GM20000 (cell line): ENCODE data around the gene C2CD2.

Experiments used
- DNase-seq: peaks from one replicate; pipeline ENCODE4 v3.0.0; 2012; ENCODE audit warnings: low spot score
- TF ChIP-seq, protein P1 (sequence below): IDR thresholded peaks from 2 replicates; pipeline ENCODE4 v1.5.1; 2012; ENCODE audit warnings: mild to moderate bottlenecking, control low read depth; ENCODE audit errors: extremely low read depth, missing control alignments

C2CD2 gene

DNA sequence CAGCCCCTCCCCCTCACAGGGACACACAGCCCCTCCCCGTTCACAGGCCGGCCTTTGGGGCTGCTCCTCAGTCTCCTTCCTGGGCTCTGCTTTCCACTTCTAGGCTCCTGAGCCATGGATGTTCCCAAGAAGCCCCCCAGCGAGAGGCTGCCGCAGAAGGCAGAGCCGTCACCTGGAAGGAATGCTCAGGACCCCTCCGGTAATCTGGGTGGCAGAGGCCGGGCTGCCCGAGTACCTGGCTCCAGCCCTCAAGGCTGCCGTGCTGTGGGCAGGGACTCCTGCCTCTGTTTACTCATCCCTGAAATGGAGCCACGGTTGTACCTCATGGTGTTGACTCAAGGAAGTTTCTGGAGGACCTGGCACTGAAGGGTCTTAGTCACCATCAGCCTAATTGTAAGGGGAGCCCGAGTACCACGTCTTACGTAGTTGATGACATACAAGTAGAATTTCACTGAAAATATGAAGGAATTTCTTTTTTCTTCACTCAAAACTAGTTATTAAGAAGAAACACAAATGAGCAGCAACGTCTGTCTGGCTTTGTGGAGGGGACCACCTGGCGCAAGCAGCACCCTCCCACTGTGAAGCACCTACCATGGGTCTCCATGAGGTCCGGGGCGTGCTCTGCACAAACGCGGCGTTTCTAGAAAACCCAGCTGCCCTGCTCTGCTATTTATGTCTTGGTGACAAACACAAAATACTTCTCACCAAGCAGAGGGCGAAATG is 108.3 kb downstream of the C2CD2 start:
- TF ChIP-seq, protein P1, sequence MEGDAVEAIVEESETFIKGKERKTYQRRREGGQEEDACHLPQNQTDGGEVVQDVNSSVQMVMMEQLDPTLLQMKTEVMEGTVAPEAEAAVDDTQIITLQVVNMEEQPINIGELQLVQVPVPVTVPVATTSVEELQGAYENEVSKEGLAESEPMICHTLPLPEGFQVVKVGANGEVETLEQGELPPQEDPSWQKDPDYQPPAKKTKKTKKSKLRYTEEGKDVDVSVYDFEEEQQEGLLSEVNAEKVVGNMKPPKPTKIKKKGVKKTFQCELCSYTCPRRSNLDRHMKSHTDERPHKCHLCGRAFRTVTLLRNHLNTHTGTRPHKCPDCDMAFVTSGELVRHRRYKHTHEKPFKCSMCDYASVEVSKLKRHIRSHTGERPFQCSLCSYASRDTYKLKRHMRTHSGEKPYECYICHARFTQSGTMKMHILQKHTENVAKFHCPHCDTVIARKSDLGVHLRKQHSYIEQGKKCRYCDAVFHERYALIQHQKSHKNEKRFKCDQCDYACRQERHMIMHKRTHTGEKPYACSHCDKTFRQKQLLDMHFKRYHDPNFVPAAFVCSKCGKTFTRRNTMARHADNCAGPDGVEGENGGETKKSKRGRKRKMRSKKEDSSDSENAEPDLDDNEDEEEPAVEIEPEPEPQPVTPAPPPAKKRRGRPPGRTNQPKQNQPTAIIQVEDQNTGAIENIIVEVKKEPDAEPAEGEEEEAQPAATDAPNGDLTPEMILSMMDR, result no peak
- DNase-seq, result no peak

DNA sequence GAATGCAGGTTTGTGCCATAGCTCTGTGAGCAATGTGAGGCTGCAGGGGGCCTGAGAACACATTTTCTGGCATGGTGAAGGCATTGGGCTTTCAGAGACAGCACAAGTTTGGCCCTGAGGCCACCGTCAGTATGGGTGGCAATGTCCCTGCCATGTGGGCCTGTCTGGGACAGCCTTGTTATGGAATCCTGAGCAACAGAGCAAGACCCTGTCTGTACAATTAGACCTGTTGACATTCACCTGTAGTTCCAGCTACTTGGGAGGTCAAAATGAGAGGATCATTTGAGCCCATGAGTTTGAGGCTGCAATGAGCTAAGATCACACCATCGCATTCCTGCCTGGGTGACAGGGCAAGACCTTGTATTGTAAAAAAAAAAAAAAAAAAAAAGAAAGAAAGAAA is 110.2 kb downstream of the C2CD2 start:
- TF ChIP-seq, protein P1, result no peak
- DNase-seq, result no peak

DNA sequence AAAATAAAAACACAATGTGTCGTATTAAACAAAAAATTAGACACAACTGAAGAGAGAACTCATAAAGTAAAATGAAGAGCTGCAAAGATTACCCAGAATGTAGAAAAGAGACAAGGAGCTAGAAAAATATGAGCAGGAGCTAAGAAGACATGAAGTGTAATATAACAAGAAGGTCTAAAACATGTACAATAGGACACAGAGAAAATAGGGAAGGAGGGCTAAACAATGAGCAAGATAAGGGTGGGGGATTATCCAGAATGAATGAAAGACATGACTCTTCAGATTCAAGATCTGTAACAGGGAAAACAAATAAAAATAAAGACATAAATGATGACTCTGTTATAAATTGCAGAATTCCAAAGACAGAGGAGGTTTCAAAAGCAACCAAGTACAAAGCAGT is 112.9 kb downstream of the C2CD2 start:
- TF ChIP-seq, protein P1, result no peak
- no peak for DNase-seq

DNA sequence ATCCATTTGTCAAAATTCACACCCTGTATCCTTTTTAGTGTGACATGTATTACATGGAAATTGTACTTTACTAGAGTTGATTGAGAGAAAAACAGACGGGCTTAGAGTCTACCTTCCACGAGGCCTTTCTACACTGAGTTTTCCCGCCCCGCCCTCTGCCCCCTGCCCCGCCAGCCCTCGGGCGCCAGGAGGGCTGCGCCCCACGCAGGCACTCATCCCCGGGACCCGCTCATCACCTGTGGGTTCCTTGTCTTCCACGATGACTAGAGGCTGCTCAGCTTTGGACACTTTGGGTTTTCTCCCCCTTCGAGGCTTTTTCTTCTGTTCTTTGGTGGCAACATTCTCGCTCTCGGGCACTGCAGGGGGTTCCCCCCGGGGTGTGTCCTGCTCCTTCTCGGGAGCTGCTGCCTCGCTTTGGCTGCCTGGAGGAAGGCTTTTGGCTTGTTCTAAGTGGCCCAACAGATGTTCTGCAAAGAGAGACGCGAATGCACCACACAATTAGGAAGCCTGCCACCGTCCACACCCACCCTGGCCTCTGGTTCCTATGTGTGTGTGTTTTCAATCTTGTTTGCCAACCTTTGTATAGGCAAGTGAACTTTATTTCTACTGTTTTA is 114.3 kb downstream of the C2CD2 start:
- no peak for DNase-seq
- TF ChIP-seq, protein P1, result no peak

DNA sequence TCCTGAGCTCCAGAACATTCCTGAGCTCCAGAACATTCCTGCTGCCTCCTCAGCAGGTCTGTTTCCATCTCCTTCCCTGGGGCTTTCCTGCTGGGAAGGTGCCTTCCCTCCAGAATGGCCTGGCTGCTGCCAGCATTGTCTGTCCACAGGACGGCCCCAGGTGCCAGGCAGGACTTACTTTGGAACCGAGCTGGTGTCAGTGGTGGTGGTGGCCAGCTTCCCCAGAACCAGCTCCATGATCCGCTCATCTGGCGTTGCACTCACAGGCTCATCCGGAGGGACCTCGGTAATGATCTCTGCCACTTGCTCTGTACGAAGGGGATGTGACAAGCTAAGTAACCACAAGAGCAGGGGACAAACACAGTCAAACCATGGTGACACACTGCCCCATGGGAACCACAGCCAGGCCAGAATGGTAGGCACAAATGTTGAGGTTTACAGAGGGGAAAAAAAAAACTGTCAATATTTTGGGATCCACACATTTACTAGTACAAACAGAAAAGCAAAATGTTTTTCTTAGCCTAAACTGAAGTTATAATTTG is 116.0 kb downstream of the C2CD2 start:
- TF ChIP-seq, protein P1, result no peak
- DNase-seq, result peak; percentile 66

DNA sequence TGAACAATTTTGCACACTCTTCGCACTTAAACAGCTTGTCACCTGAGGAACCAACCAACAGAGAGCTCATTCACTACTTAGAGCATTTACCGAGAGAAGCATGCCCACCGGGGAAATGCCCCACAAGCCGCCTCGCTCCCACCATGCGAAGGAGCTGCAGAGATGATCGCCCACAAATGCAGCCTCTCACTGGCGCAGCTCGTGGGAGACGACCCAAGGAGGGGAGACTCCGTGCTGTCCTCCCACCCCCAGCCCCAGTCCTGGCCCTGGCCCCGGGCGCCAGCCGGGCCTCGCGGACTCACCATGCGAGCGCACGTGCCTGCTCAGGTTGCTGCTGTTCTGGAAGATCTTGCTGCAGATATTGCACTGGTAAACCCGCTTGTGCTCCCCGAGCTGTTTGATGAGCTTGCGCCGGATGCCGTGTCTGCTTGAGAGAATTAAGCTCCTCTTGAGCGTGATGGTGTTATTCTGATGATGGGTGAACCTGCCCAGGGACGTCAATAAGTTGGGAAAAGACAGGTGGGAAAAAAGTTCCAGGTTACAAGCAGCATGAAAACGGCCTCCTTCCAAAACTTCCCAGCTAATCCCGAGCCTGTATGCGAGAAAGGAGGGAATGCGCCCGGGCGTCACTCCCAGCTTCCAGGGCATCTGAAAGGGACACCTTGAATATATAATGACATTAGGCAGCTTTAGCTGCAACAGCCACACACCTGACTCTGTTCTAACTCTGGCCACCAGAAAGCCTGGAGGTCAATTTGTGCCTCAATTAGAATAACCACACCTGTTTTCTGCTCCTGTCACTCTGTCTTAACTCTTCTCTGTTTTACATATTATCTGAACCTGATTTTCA is 117.4 kb downstream of the C2CD2 start:
- DNase-seq, result no peak
- TF ChIP-seq, protein P1, result no peak
